HUES48 (cell line): ENCODE data around the gene PPAN.

Experiments
- H3K27ac ChIP-seq: one replicate; pipeline ENCODE4 v1.7.0; 2013; ENCODE audit warnings: low read depth, low read length, inconsistent platforms
- H3K27me3 ChIP-seq: 2 replicates; pipeline ENCODE4 v1.6.1; 2013; ENCODE audit warnings: mild to moderate bottlenecking, low read length; ENCODE audit not compliant: control insufficient read depth, insufficient read depth
- H3K36me3 ChIP-seq: 2 replicates; pipeline ENCODE4 v1.6.1; 2013; ENCODE audit warnings: low read length; ENCODE audit not compliant: control insufficient read depth, insufficient read depth
- H3K4me1 ChIP-seq: 2 replicates; pipeline ENCODE4 v1.6.1; 2013; ENCODE audit warnings: mild to moderate bottlenecking, low read length; ENCODE audit not compliant: control insufficient read depth, insufficient read depth
- H3K4me3 ChIP-seq: 2 replicates; pipeline ENCODE4 v1.5.1; 2013; ENCODE audit warnings: mild to moderate bottlenecking, low read depth, low read length
- H3K9ac ChIP-seq: 2 replicates; pipeline ENCODE4 v1.6.1; 2013; ENCODE audit warnings: mild to moderate bottlenecking, low read depth, low read length, moderate library complexity
- H3K9me3 ChIP-seq: 2 replicates; pipeline ENCODE4 v1.6.1; 2013; ENCODE audit warnings: low read length; ENCODE audit not compliant: control insufficient read depth, insufficient read depth

Gene PPAN

GRCh38 chr19:10107817-10108367 is 1.7 kb downstream of the PPAN start:
- Histone ChIP-seq H3K4me1 (no peaks in the 10 kb centered on the region; the same call in 1 of the 2 replicates), H3K9ac (no peak overlapping the region), H3K36me3 (peaks cover 47% of the 10 kb centered on the region), H3K27ac (no peak overlapping the region), H3K9me3 (no peaks in the 10 kb centered on the region), H3K4me3 (no peak overlapping the region), H3K27me3 (no peaks in the 10 kb centered on the region)

GRCh38 chr19:10109528-10109927 is 3.4 kb downstream of the PPAN start:
- Histone ChIP-seq H3K9me3 (no peaks in the 10 kb centered on the region), H3K9ac (no peak overlapping the region), H3K27me3 (no peaks in the 10 kb centered on the region), H3K4me1 (no peaks in the 10 kb centered on the region; the same call in 1 of the 2 replicates), H3K36me3 (peaks cover 47% of the 10 kb centered on the region), H3K27ac (no peak overlapping the region), H3K4me3 (no peak overlapping the region)

GRCh38 chr19:10110076-10110971 is 4.2 kb downstream of the PPAN start:
- Histone ChIP-seq H3K4me1 (no peaks in the 10 kb centered on the region; the same call in 1 of the 2 replicates), H3K27ac (no peak overlapping the region), H3K9me3 (no peaks in the 10 kb centered on the region), H3K4me3 (no peak overlapping the region), H3K36me3 (peaks cover 53% of the 10 kb centered on the region), H3K27me3 (no peaks in the 10 kb centered on the region), H3K9ac (no peak overlapping the region)

GRCh38 chr19:10110972-10111317 is 4.8 kb downstream of the PPAN start:
- H3K4me3 ChIP-seq = no peak overlapping the region

GRCh38 chr19:10111405-10111811 is 5.2 kb downstream of the PPAN start, which contains the start of gene P2RY11:
TSS of gene P2RY11 (plus strand) at chr19:10111693. CDS start at chr19:10111722, 29 bp downstream.
- peaks cover 64% of the 10 kb centered on the region for H3K36me3 ChIP-seq
- H3K27ac ChIP-seq = peak within 1 kb of the TSS; percentile 26
- no peak within 1 kb of the TSS for H3K9ac ChIP-seq
- no peak within 1 kb of the TSS for H3K4me3 ChIP-seq
- no peaks in the 10 kb centered on the region; the same call in 1 of the 2 replicates for H3K4me1 ChIP-seq
- no peaks in the 10 kb centered on the region for H3K9me3 ChIP-seq
- no peaks in the 10 kb centered on the region for H3K27me3 ChIP-seq

More at GRCh38 chr19:10110972-10111317, 4.8 kb downstream of the PPAN start:
- H3K27me3 ChIP-seq = no peaks in the 10 kb centered on the region
- no peak overlapping the region for H3K27ac ChIP-seq
- no peaks in the 10 kb centered on the region for H3K9me3 ChIP-seq
- H3K9ac ChIP-seq = no peak overlapping the region
- H3K36me3 ChIP-seq = peaks cover 59% of the 10 kb centered on the region
- no peaks in the 10 kb centered on the region; the same call in 1 of the 2 replicates for H3K4me1 ChIP-seq

GRCh38 chr19:10112037-10112761 is 6.0 kb downstream of the PPAN start:
- no peaks in the 10 kb centered on the region for H3K9me3 ChIP-seq
- peak overlapping the region; percentile 26 for H3K27ac ChIP-seq
- no peak overlapping the region for H3K9ac ChIP-seq
- no peaks in the 10 kb centered on the region for H3K27me3 ChIP-seq
- peaks cover 72% of the 10 kb centered on the region for H3K36me3 ChIP-seq
- H3K4me1 ChIP-seq = no peaks in the 10 kb centered on the region; the same call in 1 of the 2 replicates
- H3K4me3 ChIP-seq = no peak overlapping the region

- Histone ChIP-seq H3K9me3 (no peaks in the 10 kb centered on the region), H3K4me3 (no peak overlapping the region), H3K9ac (no peak overlapping the region), H3K27me3 (no peaks in the 10 kb centered on the region), H3K4me1 (no peaks in the 10 kb centered on the region; the same call in 1 of the 2 replicates), H3K36me3 (peaks cover 72% of the 10 kb centered on the region), H3K27ac (peak overlapping the region; percentile 16)
Measured at GRCh38 chr19:10112895-10113591, 6.9 kb downstream of the PPAN start.

GRCh38 chr19:10113592-10113963 is 7.4 kb downstream of the PPAN start:
- Histone ChIP-seq H3K4me3 (no peak overlapping the region), H3K36me3 (peaks cover 72% of the 10 kb centered on the region), H3K27ac (peak overlapping the region; percentile 16), H3K9ac (no peak overlapping the region), H3K27me3 (no peaks in the 10 kb centered on the region), H3K9me3 (no peaks in the 10 kb centered on the region), H3K4me1 (no peaks in the 10 kb centered on the region; the same call in 1 of the 2 replicates)

GRCh38 chr19:10113964-10114650 is 7.9 kb downstream of the PPAN start:
- H3K27ac ChIP-seq = no peak overlapping the region
- no peak overlapping the region for H3K9ac ChIP-seq
- no peak overlapping the region for H3K4me3 ChIP-seq
- no peaks in the 10 kb centered on the region for H3K9me3 ChIP-seq
- no peaks in the 10 kb centered on the region for H3K27me3 ChIP-seq
- H3K4me1 ChIP-seq = no peaks in the 10 kb centered on the region; the same call in 1 of the 2 replicates
- peaks cover 68% of the 10 kb centered on the region for H3K36me3 ChIP-seq
